ENCODE data around the gene IL17RA.

The IL17RA gene

DNA sequence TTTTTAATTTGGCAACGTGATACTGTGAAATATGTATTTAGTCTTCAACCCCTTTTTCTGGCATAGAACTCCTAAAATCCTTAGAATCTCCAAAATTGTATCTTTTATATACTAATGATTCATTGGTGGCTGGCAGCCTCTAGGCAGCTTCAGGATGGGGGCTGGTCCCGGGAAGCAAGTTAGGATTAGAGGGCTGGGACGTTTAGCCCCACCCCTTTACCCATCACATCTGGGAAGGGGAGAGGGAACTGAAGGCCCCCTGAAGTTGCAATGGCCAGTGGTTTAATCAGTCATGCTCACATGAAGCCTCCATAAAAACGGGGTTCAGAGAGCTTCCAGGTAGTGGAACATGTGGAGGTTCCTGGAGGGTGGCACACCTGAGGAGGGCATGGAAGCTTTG lies 7.1 kb downstream of the IL17RA start:
- Mint-ChIP-seq H3K4me3 (no peak overlapping the region), H3K4me1 (peaks cover 91% of the 10 kb centered on the region), H3K27me3 (no peaks in the 10 kb centered on the region), H3K27ac (no peak overlapping the region), H3K36me3 (peaks cover 56% of the 10 kb centered on the region), H3K9me3 (no peaks in the 10 kb centered on the region)
- CTCF ChIA-PET, result interaction anchor here (1.2 kb wide), 1 partner anchor 15 kb away, joined by 4 read pairs; no protein-coding TSS in a partner anchor
- no peak for DNase-seq

DNA sequence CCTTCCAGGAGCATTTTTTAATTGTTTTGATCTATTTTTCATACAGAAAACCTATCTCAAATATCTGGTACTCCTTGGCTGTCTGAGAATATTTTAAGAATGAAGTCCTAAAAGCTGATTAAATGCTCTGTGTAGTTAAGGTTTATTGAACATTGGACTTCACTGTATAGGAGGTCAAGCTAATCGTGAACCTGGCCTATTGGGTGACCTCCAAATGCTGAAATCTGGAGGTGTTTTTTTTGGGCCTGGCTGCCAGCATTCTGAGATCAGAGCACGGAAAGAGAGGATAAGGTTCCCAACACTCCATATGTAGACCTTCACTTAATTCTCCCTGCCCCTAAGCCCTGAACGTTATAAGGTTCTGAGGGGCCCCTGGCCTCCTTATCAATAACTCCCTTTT lies 8.3 kb downstream of the IL17RA start:
- CTCF ChIA-PET, result no interaction called here
- no peak overlapping the region for H3K27ac Mint-ChIP-seq
- H3K27me3 Mint-ChIP-seq, result no peaks in the 10 kb centered on the region
- H3K9me3 Mint-ChIP-seq, result no peaks in the 10 kb centered on the region
- peaks cover 63% of the 10 kb centered on the region for H3K36me3 Mint-ChIP-seq
- no peak for DNase-seq
- H3K4me3 Mint-ChIP-seq, result no peak overlapping the region
- H3K4me1 Mint-ChIP-seq, result peaks cover 91% of the 10 kb centered on the region

DNA sequence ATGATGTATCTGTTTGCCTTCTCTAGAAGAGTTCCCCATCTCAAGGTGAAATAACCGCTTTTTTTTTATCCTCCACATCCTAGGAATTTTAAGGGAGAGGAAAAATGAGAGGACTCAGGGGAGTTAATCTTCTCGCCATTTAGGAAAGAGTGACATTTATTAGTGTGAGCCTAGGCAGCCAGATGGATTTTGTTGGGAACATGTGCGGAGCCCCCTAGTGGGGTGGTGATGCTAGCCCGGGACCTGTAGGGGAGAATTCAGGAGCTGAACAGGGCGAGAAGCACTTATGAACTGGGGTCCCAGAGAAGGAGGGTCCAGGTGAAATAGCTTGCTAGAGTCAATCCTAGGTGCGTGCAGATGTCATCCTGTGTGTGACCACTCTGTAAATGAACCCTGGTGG lies 10.7 kb downstream of the IL17RA start:
- Mint-ChIP-seq H3K27ac (no peak overlapping the region), H3K27me3 (no peaks in the 10 kb centered on the region), H3K36me3 (peaks cover 72% of the 10 kb centered on the region), H3K4me3 (no peak overlapping the region), H3K4me1 (peaks cover 97% of the 10 kb centered on the region), H3K9me3 (no peaks in the 10 kb centered on the region)
- CTCF ChIA-PET, result interaction anchor here (1.2 kb wide), 2 partner anchors 16 to 76 kb away, joined by 3 read pairs; no protein-coding TSS in a partner anchor
- DNase-seq, result no peak

DNA sequence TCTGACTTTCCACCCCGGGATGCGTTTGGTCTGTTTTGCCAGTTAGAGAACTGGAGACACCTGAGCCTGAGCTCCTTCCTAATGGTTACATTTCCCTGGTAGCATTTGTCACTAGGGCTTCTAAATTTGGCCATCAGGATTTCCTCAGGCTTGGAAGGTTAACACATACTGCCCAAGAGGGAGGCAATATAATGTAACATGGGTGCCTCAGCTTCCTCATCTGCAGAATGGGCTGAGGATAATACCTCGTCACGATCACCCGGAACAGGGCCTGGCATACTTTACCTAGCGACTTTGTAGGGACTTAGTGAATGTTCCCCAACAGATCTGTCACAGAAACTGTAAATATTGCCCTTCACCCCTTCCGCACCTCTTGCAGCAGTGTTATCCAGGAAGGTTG lies 11.3 kb downstream of the IL17RA start:
- CTCF ChIA-PET, result interaction anchor here (1.2 kb wide), 1 partner anchor 16 kb away, joined by 3 read pairs; no protein-coding TSS in a partner anchor
- H3K36me3 Mint-ChIP-seq, result peaks cover 72% of the 10 kb centered on the region
- no peak overlapping the region for H3K4me3 Mint-ChIP-seq
- peaks cover 97% of the 10 kb centered on the region for H3K4me1 Mint-ChIP-seq
- H3K27me3 Mint-ChIP-seq, result no peaks in the 10 kb centered on the region
- DNase-seq, result no peak
- no peak overlapping the region for H3K27ac Mint-ChIP-seq
- H3K9me3 Mint-ChIP-seq, result no peaks in the 10 kb centered on the region

DNA sequence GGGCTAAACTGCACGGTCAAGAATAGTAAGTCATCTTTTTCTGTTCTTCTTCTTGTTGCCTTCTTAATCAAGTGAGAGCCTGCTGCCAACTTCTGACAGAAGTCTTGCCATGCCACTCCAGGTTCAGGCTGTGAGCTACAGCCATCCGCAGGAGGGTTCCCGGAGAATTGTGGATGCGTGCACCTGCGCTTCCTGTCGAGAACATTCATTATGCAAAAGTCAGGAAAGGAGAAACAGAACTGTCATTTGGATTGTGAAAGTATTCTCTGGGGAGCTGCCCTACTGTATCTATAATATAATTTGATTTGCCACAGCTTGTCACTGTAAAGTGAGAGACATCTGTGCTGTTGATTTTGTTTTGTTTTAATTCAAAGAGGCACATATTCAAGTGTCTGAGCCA lies 12.3 kb downstream of the IL17RA start:
- Mint-ChIP-seq H3K4me1 (peaks cover 97% of the 10 kb centered on the region), H3K27me3 (no peaks in the 10 kb centered on the region), H3K27ac (peak overlapping the region; percentile 61), H3K36me3 (peaks cover 76% of the 10 kb centered on the region), H3K9me3 (no peaks in the 10 kb centered on the region), H3K4me3 (no peak overlapping the region)
- no peak for DNase-seq
- CTCF ChIA-PET, result interaction anchor here (0.6 to 1.1 kb wide), 2 partner anchors 9 to 123 kb away, joined by 3 read pairs; no protein-coding TSS in a partner anchor

DNA sequence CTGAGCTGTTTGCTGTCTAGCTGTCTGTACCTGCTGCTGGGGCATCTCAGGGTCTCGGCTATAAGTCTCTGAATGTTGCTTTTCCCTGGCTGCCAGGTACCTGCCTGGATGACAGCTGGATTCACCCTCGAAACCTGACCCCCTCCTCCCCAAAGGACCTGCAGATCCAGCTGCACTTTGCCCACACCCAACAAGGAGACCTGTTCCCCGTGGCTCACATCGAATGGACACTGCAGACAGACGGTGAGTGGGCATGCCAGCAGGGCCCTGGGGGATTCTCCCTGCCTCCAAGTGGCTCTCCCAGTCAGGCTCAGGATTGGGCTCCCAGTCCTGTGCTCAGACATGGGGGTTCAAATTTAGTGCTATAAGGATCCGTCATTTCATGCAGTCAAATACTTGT lies 12.9 kb downstream of the IL17RA start:
- CTCF ChIA-PET, result interaction anchor here (0.6 to 1.4 kb wide), 3 partner anchors 8 to 122 kb away, joined by 3 to 4 read pairs (median 3); no protein-coding TSS in a partner anchor
- Mint-ChIP-seq H3K36me3 (peaks cover 79% of the 10 kb centered on the region), H3K27me3 (no peaks in the 10 kb centered on the region), H3K9me3 (no peaks in the 10 kb centered on the region), H3K27ac (peak overlapping the region; percentile 89), H3K4me3 (no peak overlapping the region), H3K4me1 (peaks cover 96% of the 10 kb centered on the region)
- DNase-seq, result peak; percentile 14

DNA sequence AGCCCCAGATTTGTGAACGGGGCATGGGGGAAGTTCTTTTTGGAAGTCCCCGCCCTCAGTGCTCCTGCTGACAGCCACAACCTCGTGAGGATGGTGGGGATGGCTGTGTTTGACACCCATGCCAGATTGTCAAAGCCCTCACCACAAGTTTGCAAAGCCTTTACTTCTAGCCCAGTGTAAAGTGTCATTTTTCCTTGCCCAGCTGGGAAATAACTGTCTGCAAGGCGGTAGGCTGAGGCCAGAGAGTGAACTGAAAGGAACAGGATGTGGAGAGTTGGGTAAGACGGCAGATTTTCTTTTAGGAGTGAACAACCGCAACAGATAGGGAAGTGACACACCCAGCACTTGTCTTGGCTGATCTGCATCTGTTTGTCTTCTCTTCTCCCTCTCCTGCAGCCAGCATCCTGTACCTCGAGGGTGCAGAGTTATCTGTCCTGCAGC lies 13.6 kb downstream of the IL17RA start:
- peak overlapping the region; percentile 89 for H3K27ac Mint-ChIP-seq
- peaks cover 89% of the 10 kb centered on the region for H3K4me1 Mint-ChIP-seq
- peak; percentile 70 for DNase-seq
- H3K36me3 Mint-ChIP-seq, result peaks cover 81% of the 10 kb centered on the region
- H3K9me3 Mint-ChIP-seq, result no peaks in the 10 kb centered on the region
- CTCF ChIA-PET, result interaction anchor here (1.2 to 1.4 kb wide), 2 partner anchors 11 to 73 kb away, joined by 3 to 4 read pairs; no protein-coding TSS in a partner anchor
- H3K27me3 Mint-ChIP-seq, result no peaks in the 10 kb centered on the region
- H3K4me3 Mint-ChIP-seq, result peak overlapping the region; percentile 45

DNA sequence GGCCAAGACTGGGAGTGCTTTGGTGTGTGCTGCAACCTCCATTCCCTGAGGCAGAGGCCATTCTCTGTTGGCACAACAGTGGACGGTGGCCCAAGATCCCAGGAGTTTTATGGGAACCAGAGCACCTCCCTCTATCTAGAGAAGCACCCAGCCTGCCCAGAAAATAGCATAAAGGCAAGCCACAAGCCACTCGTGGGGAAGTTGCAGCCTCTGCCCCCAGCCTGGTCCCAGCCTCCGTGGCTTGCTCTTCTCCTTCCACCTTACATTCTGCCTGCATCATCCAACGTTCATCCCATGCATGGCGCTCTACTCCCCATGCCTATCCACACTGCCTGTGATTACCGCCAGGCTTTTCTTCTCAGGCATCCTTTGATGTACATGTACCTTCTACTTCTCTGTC lies 15.8 kb downstream of the IL17RA start:
- CTCF ChIA-PET, result no interaction called here
- H3K27me3 Mint-ChIP-seq, result no peaks in the 10 kb centered on the region
- no peaks in the 10 kb centered on the region for H3K9me3 Mint-ChIP-seq
- no peak overlapping the region for H3K4me3 Mint-ChIP-seq
- H3K4me1 Mint-ChIP-seq, result peaks cover 83% of the 10 kb centered on the region
- DNase-seq, result peak; percentile 20
- H3K36me3 Mint-ChIP-seq, result peaks cover 80% of the 10 kb centered on the region
- peak overlapping the region; percentile 5 for H3K27ac Mint-ChIP-seq

DNA sequence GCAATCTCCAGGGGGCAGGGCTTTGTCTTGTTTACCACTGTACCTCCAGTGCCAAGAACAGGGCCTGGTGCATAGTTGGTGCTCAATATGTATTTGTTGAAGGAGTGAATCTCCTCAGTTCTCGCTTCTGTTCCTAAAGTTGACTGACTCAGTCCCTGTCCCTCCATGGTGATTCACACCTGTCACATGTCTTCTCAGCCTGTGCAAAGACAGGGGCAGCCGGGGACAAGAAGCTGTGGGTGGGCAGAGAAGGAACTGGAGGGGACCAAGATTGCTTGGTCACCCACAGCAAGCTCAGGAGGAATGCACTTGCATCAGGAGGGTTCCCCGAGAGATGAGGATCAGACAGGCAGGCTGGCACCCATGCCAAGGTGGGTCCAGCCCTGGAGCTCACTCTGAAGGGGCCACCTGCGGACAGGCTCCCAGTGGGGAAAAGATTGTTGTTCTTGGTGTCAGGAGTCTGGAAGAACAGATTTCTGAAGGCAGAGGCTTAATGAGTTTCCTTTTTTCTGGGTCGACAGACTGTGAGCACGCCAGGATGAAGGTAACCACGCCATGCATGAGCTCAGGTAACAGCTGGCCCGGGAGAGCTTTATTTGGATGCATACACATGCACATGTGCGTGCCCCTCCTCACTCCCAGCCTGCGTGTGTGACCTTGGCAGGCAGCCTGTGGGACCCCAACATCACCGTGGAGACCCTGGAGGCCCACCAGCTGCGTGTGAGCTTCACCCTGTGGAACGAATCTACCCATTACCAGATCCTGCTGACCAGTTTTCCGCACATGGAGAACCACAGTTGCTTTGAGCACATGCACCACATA lies 16.9 kb downstream of the IL17RA start:
- Mint-ChIP-seq H3K9me3 (no peaks in the 10 kb centered on the region), H3K27ac (peak overlapping the region; percentile 47), H3K27me3 (no peaks in the 10 kb centered on the region), H3K36me3 (peaks cover 81% of the 10 kb centered on the region), H3K4me1 (peaks cover 83% of the 10 kb centered on the region), H3K4me3 (no peak overlapping the region)
- CTCF ChIA-PET, result no interaction called here
- DNase-seq, result peak; percentile 13

DNA sequence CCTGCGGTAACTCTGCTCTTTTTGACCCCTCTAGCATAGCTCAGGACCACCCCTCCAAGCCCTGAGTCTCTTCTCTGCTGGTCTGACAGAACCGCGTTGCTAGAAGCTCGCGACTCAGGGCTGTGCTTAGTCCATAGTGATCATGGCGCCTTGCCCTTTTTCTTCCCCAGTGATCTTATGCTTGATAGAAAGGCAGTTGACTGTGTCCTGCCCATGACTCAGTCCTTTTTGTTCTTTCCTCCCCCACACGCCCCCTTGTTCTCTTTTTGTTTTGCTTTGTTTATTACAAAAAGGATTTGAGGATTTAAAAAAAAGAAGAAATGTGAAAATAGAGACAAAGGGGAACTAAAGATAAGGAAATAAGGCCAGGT lies 17.5 kb downstream of the IL17RA start:
- DNase-seq, result peak; percentile 11
- Mint-ChIP-seq H3K27ac (no peak overlapping the region), H3K4me1 (peaks cover 83% of the 10 kb centered on the region), H3K4me3 (no peak overlapping the region), H3K9me3 (no peaks in the 10 kb centered on the region), H3K36me3 (peaks cover 82% of the 10 kb centered on the region), H3K27me3 (no peaks in the 10 kb centered on the region)
- CTCF ChIA-PET, result no interaction called here

DNA sequence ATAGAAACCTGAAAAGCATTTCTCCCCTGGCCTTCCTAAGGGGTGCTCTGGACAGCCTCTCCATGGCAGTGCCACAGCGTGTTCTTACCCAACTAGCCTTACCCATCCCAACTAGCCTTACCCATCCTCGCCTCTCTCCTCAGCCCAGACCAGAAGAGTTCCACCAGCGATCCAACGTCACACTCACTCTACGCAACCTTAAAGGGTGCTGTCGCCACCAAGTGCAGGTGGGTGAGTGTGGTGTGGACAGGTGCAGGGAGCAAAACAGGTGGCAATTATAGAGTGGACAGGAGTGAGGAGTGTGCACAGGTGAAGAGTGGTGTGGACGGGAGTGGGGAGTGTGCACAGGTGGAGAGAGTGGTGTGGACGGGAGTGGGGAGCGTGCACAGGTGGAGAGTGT lies 18.6 kb downstream of the IL17RA start:
- DNase-seq, result no peak
- Mint-ChIP-seq H3K27me3 (no peaks in the 10 kb centered on the region), H3K9me3 (no peaks in the 10 kb centered on the region), H3K36me3 (peaks cover 81% of the 10 kb centered on the region), H3K4me3 (no peak overlapping the region), H3K4me1 (peaks cover 82% of the 10 kb centered on the region), H3K27ac (no peak overlapping the region)
- CTCF ChIA-PET, result no interaction called here

DNA sequence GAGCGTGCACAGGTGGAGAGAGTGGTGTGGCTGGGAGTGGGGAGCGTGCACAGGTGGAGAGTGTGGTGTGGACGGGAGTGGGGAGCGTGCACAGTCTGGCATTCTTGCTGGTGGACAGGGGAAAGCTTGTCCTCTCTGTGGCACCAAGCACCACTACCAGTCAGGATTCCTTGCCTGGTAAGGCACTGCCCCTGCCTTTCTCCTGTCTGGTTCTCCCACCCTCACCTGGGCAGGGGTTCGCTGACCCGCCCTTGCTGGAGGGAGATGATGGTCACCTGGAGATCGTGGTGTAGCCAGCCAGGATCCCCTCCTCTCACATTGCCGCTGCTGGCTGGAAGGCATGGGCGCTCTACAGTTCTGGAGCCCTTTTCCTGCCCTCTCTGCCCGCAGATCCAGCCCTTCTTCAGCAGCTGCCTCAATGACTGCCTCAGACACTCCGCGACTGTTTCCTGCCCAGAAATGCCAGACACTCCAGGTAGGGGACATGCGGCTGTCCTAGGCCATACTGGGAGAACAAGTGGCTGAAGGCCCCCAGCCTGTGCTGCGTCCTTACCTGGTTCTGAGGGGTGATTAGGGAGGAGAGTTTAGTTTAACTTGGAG lies 19.6 kb downstream of the IL17RA start:
- Mint-ChIP-seq H3K27me3 (no peaks in the 10 kb centered on the region), H3K36me3 (peaks cover 75% of the 10 kb centered on the region), H3K27ac (peak overlapping the region; percentile 72), H3K9me3 (no peaks in the 10 kb centered on the region), H3K4me3 (no peak overlapping the region), H3K4me1 (peaks cover 71% of the 10 kb centered on the region)
- CTCF ChIA-PET, result no interaction called here
- DNase-seq, result peak; percentile 9

DNA sequence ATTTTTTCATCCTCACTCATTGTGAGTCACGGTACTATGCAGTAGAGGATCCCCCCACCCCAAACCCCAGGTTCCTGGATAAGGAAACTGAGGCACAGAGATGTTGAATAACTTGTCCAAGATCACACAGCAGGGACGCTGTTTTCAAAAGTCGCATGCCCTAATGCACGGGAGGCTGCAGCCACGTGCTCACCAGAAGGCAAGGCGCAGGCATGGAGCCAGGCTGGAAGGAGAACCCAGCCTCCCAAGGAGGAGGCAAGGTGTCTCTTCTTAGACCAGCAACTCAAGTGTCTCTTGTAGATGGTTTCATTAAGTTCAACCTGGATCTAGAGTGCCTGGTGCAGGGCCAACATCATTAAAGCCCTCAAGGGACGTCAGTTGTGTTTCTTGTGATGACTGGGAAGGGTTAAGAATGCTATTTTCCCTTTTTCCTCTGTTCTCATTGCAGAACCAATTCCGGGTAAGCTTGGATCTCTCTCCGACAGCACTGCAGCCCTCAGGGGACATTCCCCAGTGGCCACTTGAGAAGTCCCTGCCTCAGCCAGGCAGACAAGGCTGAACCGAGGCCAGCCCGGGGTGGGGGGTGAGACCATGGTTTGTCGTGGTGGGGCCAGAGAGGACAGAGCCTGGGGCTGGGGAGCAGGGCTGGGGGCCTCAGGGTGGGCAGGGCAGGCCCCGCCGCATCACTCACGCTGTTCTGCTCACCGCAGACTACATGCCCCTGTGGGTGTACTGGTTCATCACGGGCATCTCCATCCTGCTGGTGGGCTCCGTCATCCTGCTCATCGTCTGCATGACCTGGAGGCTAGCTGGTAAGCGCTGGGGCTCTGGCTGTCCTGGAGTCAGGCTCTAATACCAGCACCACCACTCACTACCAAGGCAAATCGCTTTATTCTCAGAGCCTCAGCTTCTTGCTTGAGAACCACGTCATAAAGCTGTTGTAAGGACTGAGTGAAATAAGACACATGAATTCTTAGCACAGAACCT lies 20.6 kb downstream of the IL17RA start:
- Mint-ChIP-seq H3K36me3 (peaks cover 70% of the 10 kb centered on the region), H3K27ac (peak overlapping the region; percentile 91), H3K4me3 (peak overlapping the region; percentile 31), H3K4me1 (peaks cover 64% of the 10 kb centered on the region), H3K9me3 (no peaks in the 10 kb centered on the region), H3K27me3 (no peaks in the 10 kb centered on the region)
- DNase-seq, result peak; percentile 4
- CTCF ChIA-PET, result interaction anchor here (1.1 to 2.0 kb wide), 2 partner anchors 8 to 67 kb away, joined by 3 to 8 read pairs; no protein-coding TSS in a partner anchor

Data from activated naive CD4-positive, alpha-beta T cell treated with anti-CD3 and anti-CD28 coated beads, Interleukin-2, amount 10 ng/mL, durations not matched to agents 7 days and 5 days (primary cell).